HepG2 (cell line): ENCODE results near the gene MARVELD3. TPM values are rescaled to one million over a fixed set of nuclear protein-coding genes. Genes with fewer than 3 reads are reported as not detected.

Source experiments
- ARNT2 ChIP-seq: sonication (generic); formaldehyde crosslinking; IDR thresholded peaks from 2 replicates; pipeline ENCODE4 v1.8.0; 2022; ENCODE audit warnings: mild to moderate bottlenecking, low read depth, missing genetic modification reagents, moderate library complexity
- CBX5 ChIP-seq: sonication (generic); formaldehyde crosslinking; IDR thresholded peaks from 2 replicates; pipeline ENCODE4 v1.4.0; 2020; ENCODE audit warnings: missing genetic modification reagents, borderline replicate concordance
- CREB1 ChIP-seq, 2 experiments: fragments of 450-650 bp in 1 of 2; IDR thresholded peaks; 2 replicates each; pipeline ENCODE4 v1.6.1; 2016 to 2017; ENCODE audit warnings: control low read depth in 1 of 2, mild to moderate bottlenecking in 1 of 2, missing compliant biosample characterization in 1 of 2, missing genetic modification characterization in 1 of 2
- GZF1 ChIP-seq: sonication (generic); formaldehyde crosslinking; IDR thresholded peaks from 2 replicates; pipeline ENCODE4 v1.5.1; 2020; ENCODE audit warnings: mild to moderate bottlenecking, missing genetic modification reagents
- KLF12 ChIP-seq: sonication (generic); formaldehyde crosslinking; IDR thresholded peaks from 2 replicates; pipeline ENCODE4 v1.4.0; 2020; ENCODE audit warnings: missing genetic modification reagents, borderline replicate concordance
- MED8 ChIP-seq: sonication (generic); formaldehyde crosslinking; IDR thresholded peaks from 2 replicates; pipeline ENCODE4 v1.8.1; 2023; ENCODE audit warnings: mild to moderate bottlenecking, missing genetic modification reagents; ENCODE audit not compliant: insufficient replicate concordance
- NCOA2 ChIP-seq: sonication (generic); formaldehyde crosslinking; IDR thresholded peaks from 2 replicates; pipeline ENCODE4 v1.8.0; 2022; ENCODE audit warnings: inconsistent platforms
- RCOR2 ChIP-seq: IDR thresholded peaks from 2 replicates; pipeline ENCODE4 v1.6.1; 2016; ENCODE audit warnings: missing biosample characterization, missing genetic modification reagents
- TBL1XR1 ChIP-seq: fragments of 150-350 bp; IDR thresholded peaks from 2 replicates; pipeline ENCODE4 v1.6.1; 2014; ENCODE audit warnings: borderline replicate concordance, low read length; ENCODE audit not compliant: partially characterized antibody
- TP53 ChIP-seq: sonication (generic); formaldehyde crosslinking; conservative IDR thresholded peaks from 2 replicates; pipeline ENCODE4 v1.4.0; 2020; ENCODE audit warnings: missing genetic modification reagents
- WIZ ChIP-seq: sonication (generic); formaldehyde crosslinking; IDR thresholded peaks from 2 replicates; pipeline ENCODE4 v1.5.1; 2020; ENCODE audit warnings: mild to moderate bottlenecking, missing genetic modification reagents
- ZNF350 ChIP-seq: sonication (generic); formaldehyde crosslinking; IDR thresholded peaks from 2 replicates; pipeline ENCODE4 v1.4.0; 2020; ENCODE audit warnings: mild to moderate bottlenecking, low read depth, missing genetic modification reagents, borderline replicate concordance
- ZNF430 ChIP-seq: sonication (generic); formaldehyde crosslinking; IDR thresholded peaks from 2 replicates; pipeline ENCODE4 v1.9.0; 2021; ENCODE audit warnings: mild to moderate bottlenecking, missing genetic modification reagents
- ZNF598 ChIP-seq: sonication (generic); formaldehyde crosslinking; IDR thresholded peaks from 2 replicates; pipeline ENCODE4 v1.5.1; 2020; ENCODE audit warnings: mild to moderate bottlenecking, missing genetic modification reagents, borderline replicate concordance
- ZNF773 ChIP-seq: sonication (generic); formaldehyde crosslinking; IDR thresholded peaks from 2 replicates; pipeline ENCODE4 v1.4.0; 2020; ENCODE audit warnings: missing genetic modification reagents, borderline replicate concordance
- ZNF841 ChIP-seq: sonication (generic); formaldehyde crosslinking; IDR thresholded peaks from 2 replicates; pipeline ENCODE4 v1.8.1; 2023; ENCODE audit warnings: missing genetic modification reagents, borderline replicate concordance
- polyA plus RNA-seq, 8 experiments: library from polyadenylated mRNA; depleted of rRNA in 3 of 8; stranded (reverse) in 7 of 8; unstranded in 1 of 8; fragments of >200 nt; fragmentation: Illumina TruSeq in 4 of 8; extraction: Trizol in 4 of 8; gene quantifications; 2 replicates each; pipeline versions ENCODE4 v1.2.1 to v1.2.3, GENCODE V29; 2011 to 2016; ENCODE audit warnings: low read depth in 4 of 8, missing spikeins in 1 of 8, mixed read lengths in 1 of 8; ENCODE audit not compliant: insufficient read depth in 1 of 8
- total RNA-seq, 5 experiments: library from RNA; depleted of rRNA; stranded (reverse); fragments of >200 nt; fragmentation: Illumina TruSeq; extraction: Trizol; gene quantifications; 2 replicates each; pipeline ENCODE4 v1.2.3, GENCODE V29; 2016; ENCODE audit warnings: low read depth in 1 of 5
- TF ChIP-seq, protein P1 (sequence below): sonication (generic); formaldehyde crosslinking; IDR thresholded peaks from 2 replicates; pipeline ENCODE4 v1.4.0; 2020; ENCODE audit warnings: missing genetic modification reagents, mild to moderate bottlenecking, borderline replicate concordance
- TF ChIP-seq, protein P2 (sequence below): IDR thresholded peaks from 2 replicates; pipeline ENCODE4 v1.6.1; 2016; ENCODE audit warnings: missing genetic modification reagents, missing compliant biosample characterization
- TF ChIP-seq, protein P3 (sequence below): sonication (generic); formaldehyde crosslinking; IDR thresholded peaks from 2 replicates; pipeline ENCODE4 v1.8.1; 2023; ENCODE audit warnings: mild to moderate bottlenecking, inconsistent platforms, moderate library complexity, missing genetic modification reagents, borderline replicate concordance
- TF ChIP-seq, protein P4 (sequence below): sonication (generic); formaldehyde crosslinking; conservative IDR thresholded peaks from 2 replicates; pipeline ENCODE4 v1.8.0; 2022; ENCODE audit warnings: mild to moderate bottlenecking, moderate library complexity, missing genetic modification reagents
- TF ChIP-seq, protein P5 (sequence below): sonication (generic); formaldehyde crosslinking; conservative IDR thresholded peaks from 2 replicates; pipeline ENCODE4 v1.8.0; 2022; ENCODE audit warnings: missing genetic modification reagents

MARVELD3 gene
- total and polyA plus RNA-seq, 2 of the 13 experiments (the other 11 are each of a cell fraction or from before 2014, with no cell fraction given) = 4.8 to 5.6 TPM

DNA sequence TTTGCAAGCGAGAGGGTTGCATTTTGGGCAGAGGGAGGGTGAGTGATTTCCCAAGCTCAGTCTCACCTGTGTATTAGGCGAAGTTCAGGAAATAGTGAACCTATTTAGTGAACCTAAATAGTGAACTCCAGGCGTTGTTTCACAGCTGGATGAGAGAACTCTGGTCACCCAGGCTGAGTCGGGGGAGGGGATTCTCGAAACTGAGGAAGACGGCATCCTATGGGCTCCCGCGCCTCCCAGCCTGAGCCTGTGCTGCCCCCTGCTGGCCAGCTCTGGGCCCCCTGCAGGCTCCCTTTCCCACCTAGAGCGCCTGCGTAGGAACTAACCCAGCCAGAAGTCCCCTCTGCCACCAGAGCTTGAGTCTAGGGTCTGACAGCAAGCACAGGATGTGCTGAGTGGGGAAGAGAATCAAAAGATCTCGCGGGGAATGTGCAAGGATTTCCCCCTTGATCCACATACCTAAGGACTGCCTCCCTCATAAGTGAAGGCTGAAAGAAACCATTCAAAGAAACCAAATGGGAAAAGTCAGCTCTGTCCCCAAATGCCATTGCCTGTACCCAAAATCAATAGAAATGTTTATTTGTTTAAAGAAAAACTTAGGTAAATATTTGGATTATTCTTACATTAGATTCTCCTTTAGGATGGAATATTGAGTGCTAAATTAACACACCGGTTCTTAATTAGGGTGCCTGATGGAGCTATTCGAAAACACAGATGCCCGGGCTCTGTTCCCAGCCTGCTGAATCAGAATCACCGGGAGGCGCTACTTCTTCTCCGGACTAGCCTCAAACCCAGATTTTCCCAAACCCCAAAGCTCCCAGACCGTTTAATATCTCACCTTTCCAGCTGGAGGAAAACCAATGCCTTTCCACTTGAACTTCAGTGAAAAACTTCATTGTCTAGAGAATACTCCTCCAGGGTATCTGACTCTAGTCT lies 14.8 kb upstream of the MARVELD3 start (continued):
- TF ChIP-seq, protein P1, sequence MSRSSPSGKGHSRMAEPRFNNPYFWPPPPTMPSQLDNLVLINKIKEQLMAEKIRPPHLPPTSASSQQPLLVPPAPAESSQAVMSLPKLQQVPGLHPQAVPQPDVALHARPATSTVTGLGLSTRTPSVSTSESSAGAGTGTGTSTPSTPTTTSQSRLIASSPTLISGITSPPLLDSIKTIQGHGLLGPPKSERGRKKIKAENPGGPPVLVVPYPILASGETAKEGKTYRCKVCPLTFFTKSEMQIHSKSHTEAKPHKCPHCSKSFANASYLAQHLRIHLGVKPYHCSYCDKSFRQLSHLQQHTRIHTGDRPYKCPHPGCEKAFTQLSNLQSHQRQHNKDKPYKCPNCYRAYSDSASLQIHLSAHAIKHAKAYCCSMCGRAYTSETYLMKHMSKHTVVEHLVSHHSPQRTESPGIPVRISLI (CRISPR knock-in tag) = peak; percentile 85; the same call in 1 of the 2 replicates
- TF ChIP-seq ARNT2 (CRISPR knock-in tag) (peak; percentile 65; the same call in 1 of the 2 replicates), RCOR2 (CRISPR knock-in tag) (0 out of 2 replicates have a peak, but pooled peaks have one; percentile 54), ZNF598 (peak; percentile 88; the same call in 1 of the 2 replicates), ZNF773 (CRISPR knock-in tag) (no peak), NCOA2 (CRISPR knock-in tag) (0 out of 2 replicates have a peak, but pooled peaks have one; percentile 22), ZNF430 (CRISPR knock-in tag) (0 out of 2 replicates have a peak, but pooled peaks have one; percentile 54), TBL1XR1 (no peak), CBX5 (CRISPR knock-in tag) (peak; percentile 82; the same call in 1 of the 2 replicates), ZNF350 (peak; percentile 83), TP53 (0 out of 2 replicates have a peak, but pooled peaks have one; percentile 31), GZF1 (CRISPR knock-in tag) (no peak), WIZ (CRISPR knock-in tag) (no peak), KLF12 (CRISPR knock-in tag) (peak; percentile 53), ZNF841 (no peak), MED8 (CRISPR knock-in tag) (no peak), CREB1 (IDR thresholded peaks at IDR 0.05) (no peak), CREB1 (CRISPR knock-in tag; IDR thresholded peaks at IDR 0.05) (no peak)
- TF ChIP-seq, protein P2, sequence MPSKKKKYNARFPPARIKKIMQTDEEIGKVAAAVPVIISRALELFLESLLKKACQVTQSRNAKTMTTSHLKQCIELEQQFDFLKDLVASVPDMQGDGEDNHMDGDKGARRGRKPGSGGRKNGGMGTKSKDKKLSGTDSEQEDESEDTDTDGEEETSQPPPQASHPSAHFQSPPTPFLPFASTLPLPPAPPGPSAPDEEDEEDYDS (CRISPR knock-in tag) = no peak; the same call in none of the 2 replicates
- TF ChIP-seq, protein P3, sequence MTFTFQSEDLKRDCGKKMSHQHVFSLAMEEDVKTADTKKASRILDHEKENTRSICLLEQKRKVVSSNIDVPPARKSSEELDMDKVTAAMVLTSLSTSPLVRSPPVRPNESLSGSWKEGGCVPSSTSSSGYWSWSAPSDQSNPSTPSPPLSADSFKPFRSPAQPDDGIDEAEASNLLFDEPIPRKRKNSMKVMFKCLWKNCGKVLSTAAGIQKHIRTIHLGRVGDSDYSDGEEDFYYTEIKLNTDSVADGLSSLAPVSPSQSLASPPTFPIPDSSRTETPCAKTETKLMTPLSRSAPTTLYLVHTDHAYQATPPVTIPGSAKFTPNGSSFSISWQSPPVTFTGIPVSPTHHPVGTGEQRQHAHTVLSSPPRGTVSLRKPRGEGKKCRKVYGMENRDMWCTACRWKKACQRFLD (CRISPR knock-in tag) = 0 out of 2 replicates have a peak, but pooled peaks have one; percentile 60
- TF ChIP-seq, protein P4, sequence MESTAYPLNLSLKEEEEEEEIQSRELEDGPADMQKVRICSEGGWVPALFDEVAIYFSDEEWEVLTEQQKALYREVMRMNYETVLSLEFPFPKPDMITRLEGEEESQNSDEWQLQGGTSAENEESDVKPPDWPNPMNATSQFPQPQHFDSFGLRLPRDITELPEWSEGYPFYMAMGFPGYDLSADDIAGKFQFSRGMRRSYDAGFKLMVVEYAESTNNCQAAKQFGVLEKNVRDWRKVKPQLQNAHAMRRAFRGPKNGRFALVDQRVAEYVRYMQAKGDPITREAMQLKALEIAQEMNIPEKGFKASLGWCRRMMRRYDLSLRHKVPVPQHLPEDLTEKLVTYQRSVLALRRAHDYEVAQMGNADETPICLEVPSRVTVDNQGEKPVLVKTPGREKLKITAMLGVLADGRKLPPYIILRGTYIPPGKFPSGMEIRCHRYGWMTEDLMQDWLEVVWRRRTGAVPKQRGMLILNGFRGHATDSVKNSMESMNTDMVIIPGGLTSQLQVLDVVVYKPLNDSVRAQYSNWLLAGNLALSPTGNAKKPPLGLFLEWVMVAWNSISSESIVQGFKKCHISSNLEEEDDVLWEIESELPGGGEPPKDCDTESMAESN (CRISPR knock-in tag) = peak; percentile 74; the same call in 1 of the 2 replicates
- TF ChIP-seq, protein P5, sequence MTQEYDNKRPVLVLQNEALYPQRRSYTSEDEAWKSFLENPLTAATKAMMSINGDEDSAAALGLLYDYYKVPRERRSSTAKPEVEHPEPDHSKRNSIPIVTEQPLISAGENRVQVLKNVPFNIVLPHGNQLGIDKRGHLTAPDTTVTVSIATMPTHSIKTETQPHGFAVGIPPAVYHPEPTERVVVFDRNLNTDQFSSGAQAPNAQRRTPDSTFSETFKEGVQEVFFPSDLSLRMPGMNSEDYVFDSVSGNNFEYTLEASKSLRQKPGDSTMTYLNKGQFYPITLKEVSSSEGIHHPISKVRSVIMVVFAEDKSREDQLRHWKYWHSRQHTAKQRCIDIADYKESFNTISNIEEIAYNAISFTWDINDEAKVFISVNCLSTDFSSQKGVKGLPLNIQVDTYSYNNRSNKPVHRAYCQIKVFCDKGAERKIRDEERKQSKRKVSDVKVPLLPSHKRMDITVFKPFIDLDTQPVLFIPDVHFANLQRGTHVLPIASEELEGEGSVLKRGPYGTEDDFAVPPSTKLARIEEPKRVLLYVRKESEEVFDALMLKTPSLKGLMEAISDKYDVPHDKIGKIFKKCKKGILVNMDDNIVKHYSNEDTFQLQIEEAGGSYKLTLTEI = no peak
